Islet precursor cell (in vitro differentiated cells): ENCODE data around the gene CHRNA9.

Source experiments
- DNase-seq: peaks from one replicate; pipeline ENCODE4 v3.0.0-alpha.2; 2018

The CHRNA9 gene

DNA sequence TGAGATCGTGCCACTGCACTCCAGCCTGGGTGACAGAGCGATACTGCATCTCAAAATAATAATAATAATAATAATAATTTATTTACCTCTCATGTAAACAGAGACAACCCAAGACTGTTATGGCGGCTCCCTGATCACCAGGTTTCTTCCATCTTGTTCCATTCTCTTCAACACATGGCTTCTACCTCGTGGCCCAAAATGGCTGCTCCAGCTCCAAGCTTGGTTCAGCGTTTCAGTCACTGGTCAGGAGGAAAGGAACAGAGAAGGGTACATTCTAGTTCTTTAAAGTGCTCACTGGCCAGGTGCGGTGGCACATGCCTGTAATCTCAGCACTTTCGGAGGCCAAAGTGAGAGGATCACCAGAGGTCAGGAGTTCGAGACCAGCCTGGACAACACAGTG is 24.9 kb upstream of the CHRNA9 start:
- no peak for DNase-seq

DNA sequence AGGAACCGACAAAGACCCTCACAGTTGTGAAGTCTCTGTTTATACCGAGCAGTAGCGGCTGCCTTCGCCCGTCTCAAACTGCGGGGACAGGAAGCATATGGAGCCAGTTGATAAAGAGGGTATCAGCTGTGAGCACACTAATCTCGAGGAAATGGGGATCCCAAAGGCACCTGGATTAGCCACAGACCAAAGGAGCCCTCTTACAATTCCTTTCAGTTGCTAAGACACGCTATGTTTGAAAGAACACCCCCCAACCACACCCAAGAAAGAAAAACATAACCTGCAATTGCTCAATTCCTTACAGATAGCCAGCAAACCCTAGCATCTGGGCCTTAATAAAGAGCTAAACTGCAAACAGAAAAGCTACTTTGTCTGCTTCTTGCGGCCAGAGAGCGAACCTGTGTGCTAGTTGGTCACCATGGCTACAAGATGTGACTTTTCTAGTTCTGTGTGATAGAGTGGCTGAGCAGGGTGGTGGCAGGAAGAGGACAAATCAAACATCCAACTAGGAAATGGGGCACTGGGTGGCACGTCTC is 23.3 kb upstream of the CHRNA9 start:
- DNase-seq, result no peak

DNA sequence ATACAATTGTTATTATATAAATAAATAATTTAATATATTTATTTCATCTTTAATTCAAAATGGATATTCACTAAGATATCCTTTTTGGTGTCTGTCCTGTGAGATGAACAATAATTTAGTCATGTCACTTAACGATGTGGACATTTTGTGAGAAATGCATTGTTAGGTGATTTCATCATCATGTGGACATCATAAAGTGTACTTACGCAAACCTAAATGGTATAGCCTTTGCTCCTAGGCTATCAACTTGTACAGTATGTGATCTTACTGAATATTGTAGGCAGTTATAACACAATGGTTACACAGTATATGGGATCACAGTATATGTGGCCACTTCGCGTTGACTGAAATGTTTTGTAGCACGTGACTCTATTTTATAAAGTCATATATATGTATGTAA is 20.2 kb upstream of the CHRNA9 start:
- DNase-seq, result no peak

DNA sequence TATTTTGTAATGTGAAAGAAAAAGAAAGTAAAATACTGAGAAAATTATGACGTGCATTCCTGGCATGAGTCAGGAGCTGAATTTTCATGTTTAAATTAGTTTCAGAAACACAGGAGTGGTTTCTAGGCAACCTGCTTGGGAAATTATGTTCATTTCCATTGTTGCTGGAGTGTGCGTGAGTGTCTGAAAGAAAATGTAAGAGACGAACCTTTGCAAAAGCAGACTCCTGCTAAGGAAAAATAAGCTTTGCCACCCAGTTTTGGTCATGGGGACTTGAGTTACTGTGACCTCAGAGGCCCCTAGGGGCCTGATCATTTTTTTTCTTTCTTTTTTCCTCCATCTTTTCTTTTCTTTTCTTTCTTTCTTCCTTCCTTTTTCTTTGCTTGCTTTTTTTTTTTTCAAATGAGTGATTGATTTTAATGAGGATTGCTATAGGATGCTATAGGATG is 18.8 kb upstream of the CHRNA9 start:
- no peak for DNase-seq

DNA sequence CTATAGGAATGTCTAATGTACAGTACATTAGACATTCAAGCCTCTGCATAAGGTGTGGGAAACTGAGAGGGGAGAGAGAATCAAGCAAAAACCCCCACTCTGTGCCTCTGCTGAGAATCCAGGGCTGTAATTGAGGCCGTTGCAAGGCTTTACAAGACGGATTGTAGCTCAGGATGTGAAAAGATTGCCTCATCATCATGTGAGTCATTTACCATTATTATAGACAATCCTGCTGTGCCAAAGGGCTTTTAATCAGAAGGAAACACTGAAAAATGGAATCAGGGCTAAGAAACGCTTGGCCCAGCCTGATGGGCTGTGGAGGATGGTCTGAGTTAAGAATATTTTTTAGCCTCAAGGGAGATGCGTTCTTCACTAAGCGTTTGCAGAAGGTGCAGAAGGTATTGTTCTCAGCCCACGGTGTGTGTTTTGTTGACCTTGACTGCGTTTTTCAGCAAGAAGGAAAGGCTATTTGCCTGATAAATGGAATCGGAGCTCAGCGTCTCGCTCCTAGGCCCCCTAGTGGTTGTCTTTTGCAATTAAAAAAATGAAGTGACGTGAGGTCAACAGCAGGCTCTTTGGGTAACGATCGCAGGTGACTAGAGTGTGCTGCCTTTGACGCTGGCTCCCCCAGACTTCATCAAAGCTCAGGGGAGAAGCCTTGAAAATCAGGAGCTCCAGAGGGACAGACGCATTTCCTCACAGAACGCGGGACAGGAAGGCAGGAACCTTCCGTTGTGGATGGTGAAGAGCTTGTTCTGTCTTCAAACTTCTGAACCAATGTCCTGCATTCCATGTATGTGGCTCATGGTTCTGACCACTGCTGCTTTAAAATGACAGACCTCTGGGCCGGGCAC is 18.1 kb upstream of the CHRNA9 start:
- DNase-seq, result peak; percentile 84

DNA sequence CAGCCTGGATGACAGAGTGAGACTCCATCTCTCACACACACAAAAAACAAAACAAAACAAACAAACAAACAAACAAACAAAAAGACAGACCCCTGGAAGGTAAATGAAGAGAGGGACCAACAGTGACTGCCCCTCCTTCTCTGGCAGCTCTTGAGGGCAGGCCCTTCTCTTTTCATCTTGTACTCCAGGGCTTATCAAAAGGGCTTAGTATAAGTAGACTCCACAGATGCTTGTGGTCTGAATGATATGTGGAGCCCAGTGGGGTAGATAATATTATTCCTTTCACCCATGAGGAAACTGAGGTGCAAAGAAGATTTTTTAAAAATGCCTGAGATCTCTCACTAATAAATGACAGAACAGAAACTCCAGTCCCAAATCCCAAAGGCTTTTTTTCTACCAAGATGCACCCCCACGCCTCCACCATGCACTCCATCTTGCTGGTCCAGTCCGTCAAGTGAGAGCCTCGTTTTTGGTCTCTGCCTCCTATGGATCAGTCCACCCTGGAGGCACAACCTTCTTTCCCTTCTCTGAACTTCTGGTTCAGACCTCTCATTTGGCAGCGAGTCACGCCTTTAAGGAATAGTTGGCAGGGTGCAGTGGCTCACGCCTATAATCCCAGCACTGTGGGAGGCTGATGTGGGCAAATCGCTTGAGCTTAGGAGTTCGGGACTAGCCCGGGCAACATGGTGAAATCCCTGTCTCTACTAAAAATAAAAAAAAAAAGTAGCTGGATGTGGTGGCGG is 17.0 kb upstream of the CHRNA9 start:
- DNase-seq, result peak; percentile 60

DNA sequence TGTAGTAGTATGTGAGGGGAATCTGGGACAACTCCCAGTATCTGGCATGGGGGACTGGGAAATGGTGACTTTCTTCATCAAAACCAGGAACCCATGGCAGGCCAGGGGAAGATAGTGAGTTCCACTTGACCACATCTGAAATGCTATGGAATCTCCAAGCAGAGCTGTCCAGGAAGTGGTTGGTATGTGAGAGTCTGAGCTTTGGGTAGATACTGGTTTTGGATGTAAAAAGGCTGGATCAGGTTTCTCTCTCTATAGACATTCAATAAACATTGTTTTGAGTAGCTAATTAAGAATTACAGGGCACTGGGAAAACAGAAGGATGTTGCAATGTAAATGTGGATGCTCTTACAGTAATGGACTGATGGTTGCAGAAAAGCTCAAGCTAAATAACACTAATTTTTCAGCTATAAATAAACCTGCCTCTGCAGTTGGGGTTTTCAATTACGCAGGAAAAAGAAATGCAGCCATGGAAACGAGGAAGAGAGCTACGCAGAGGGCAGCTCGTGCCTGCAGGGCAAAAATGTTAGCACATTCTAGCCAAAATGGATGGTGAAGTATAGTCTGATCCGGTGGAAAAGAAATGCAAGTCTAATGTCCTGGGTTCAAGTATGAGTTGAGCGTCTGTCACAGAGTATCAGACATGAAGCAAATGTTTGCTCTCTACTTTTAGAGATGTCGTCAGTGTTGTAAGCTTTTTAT is 13.4 kb upstream of the CHRNA9 start:
- DNase-seq, result no peak

DNA sequence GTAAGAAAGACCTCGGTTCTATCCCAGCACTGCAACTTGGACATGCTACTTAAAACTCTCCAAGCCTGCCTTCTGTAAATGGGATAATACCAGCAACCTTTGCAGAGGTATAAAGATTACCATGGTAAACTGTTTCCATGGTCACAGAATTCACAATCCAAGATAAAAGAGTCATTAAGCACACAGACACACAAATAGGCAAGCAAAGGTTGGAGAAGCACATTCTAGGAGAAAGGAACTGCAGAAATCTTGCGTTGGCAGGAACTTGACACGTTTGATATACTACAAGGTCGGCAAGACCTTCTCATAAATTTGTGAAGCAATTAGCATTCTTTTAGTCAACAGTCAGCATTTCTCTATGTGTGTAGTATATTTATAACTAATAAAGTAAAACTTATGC is 12.3 kb upstream of the CHRNA9 start:
- DNase-seq, result no peak

DNA sequence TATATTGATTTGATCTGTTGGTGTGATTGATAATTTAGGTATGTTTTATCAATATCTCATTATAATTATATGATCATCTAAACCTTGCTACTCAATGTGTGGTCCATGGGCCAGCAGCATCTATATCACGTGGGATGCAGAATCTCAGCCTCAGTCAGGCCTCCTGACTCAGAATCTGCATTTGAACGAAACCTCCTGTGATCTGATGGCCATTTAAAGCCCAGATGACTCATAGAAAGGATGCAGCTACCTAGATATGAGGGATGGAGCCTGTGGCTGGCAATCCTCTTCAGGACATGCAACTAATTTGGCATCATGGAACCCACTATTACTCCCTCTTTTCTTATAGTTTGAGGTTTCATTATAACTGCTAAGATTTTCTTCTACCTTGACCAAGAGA is 11.3 kb upstream of the CHRNA9 start:
- peak; percentile 60 for DNase-seq

DNA sequence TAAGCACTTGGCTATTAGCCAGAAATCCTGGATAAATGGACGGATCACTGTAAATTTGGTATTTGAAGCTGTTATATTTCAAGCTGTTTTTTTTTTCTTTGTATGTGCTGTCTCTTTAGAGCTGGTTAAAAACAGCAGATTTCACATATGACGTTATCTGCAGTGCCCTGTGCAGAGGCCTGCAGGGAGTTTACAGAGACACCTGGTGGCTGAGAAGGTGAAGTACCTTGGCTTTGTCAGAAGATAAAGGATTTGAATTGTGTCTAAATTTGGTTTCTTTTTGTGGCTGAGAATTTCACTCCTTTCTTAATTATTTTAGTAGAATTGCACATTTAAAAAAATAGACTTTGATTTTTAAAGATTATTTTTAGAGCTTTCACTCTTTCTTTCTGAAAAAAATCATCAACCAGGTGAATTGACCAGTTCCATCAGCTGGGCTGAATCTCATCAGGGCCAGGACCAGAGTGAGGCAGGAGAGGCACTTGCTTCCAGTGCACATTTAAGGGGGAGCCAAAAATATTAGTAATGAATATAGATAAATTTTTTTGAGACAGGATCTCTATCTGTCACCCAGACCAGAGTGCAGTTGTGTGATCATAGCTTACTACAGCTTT is 9.6 kb upstream of the CHRNA9 start:
- no peak for DNase-seq

DNA sequence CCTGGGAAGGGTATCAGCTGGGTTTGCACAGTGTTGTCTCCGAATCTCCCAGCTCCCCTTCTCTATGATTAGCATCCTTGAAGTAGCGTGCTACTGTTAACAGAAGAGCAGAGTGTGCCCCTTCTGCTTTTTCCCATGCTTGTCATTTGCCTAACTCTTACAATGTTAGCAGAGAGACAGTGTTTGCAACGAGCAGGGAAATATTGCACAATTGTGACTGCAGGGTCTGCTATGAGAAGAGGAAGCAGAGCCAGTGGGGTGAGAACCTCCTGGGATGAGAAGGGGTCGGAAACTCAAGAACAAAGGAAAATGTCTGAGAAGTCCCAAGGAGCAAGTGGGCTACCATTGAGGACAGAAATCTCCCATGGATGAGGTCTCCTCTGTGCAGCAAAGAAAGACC is 7.8 kb upstream of the CHRNA9 start:
- DNase-seq, result no peak

DNA sequence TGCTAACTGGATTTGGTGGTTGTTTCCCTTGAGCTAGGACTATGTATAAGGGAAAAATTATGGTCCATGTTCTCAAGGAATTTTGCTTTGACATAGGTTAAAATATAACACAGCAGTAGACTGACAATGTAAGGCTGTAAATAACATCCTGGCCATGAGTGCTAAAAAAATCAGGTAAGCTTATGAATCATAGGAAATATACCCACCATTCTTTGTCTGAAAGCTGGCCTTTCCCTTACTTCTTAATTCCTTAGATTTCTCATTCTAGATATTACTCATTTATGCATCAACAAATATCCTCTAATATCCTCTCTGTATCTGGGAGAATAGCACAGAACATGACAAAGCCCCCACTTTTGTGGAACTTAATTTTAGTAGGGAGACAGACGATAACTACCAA is 6.8 kb upstream of the CHRNA9 start:
- DNase-seq, result no peak

DNA sequence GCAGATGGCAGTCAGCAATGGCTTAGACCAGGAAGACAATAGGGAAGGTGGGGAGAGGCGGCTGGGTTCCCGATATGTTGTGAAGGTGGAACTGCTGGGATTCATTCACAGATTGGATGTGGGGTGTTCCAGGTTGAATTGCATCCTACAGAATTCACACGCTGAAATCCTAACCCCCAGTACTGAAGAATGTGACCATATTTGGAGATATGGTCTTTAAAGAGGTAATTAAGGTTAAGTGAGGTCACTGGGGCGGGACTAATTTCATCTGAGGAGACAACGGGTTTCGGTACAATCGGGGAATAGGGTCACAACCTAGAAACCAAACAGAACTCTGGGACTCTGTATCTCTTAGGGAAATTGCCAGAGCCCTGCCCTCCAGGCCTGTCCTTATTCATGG is 5.3 kb upstream of the CHRNA9 start:
- no peak for DNase-seq

DNA sequence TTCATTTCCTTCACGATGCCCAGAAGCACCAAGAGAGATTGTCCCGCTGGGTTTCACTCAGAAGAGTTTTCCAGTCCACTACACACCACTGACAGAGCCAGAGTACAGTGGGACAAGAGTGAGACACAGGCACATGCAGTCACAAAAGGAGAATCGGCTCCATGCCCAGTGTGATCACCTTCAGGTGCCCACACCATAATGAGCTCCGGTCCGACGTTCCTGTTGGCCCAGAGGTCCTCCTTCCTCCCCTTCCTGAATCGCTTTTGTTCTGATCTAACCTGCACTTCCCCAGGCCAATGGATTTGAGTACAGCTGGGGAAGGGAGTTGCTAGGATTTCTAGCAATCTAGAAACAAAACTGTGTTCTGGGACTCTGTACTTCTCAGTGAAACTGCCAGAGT is 4.6 kb upstream of the CHRNA9 start:
- DNase-seq, result no peak

DNA sequence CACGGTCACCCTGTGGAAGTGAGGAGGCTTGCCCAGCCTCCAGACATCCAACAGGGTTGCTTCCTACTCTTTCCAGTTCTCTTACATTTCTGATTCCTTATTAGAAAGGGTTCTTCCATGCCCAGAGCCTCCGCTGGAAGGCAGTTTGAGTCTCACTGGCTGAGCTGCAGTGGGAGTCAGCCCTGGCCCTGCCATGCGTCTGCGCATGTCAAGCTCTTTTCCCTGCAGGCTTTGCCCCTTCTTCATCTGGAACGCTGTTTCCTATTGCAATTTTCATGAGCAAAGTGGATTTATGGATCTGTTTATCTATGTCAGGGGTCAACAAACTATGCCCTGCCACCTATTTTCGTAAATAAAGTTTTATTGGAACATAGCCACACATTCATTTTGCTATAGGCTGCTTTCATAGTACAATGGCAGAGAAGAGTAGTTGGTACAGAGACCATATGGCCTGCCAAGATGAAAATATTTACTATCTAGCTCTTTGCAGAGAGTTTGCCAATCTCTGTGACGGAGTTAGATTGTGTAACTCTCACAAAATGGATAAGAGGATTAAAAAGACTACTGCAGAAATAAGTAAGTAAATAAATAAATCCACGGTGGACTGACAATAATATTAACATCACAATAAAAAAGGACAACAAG is 3.9 kb upstream of the CHRNA9 start:
- no peak for DNase-seq

DNA sequence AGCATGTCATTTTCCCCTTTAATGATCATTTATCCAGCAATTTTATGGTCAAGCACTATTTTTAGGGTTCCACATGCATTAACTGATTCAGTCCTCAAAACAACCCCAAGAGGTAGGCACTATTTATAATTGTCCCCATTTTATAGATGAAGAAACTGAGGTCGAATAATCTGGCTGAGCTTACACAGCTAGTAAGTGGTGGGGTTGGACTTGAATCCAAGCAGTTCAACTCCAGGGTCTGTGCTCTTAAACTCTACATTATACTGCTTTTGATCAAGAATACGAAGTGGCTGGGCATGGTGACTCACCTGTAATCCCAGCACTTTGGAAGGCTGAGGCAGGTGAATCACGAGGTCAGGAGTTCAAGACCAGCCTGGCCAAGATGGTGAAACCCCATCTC is 3.2 kb upstream of the CHRNA9 start:
- no peak for DNase-seq

DNA sequence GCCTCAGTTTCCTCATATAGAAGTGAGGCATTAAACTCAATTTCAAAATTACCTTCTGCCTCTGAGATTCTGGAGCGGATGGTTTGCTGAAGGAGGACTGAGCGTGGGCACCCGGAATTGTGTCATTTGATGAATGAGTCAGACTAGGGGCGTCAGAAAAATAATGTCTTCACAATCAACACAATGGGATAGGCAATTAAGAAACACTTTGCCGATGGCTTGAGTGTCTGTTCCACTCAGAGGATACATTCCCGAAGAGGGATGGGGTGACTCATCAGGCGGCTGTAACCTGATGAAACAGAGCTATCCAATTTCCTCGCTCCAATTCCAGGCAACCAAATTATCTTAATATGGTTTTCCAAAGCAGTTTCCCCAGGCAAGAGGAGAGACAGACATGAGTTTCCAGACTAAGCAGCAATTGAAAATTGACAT is 1.2 kb upstream of the CHRNA9 start:
- peak; percentile 91 for DNase-seq

DNA sequence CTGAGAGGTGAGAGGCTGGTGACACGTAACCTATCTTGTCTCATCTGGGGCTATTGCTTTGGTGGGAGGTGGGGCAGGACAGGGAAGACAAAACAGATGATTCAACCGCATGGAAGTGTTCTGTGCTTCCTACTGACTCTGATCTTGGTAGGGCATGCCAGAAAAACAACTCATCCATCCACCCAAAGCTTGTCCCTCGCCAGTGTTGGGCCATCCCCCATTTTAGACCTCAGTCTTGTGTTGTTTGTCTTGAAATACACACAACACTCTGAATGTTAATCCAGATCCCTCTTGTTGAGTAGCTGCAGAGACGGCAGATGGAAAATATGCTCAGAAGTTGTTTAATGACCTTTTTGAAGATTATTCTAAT is 377 bp downstream of the CHRNA9 start:
- DNase-seq, result peak; percentile 86

DNA sequence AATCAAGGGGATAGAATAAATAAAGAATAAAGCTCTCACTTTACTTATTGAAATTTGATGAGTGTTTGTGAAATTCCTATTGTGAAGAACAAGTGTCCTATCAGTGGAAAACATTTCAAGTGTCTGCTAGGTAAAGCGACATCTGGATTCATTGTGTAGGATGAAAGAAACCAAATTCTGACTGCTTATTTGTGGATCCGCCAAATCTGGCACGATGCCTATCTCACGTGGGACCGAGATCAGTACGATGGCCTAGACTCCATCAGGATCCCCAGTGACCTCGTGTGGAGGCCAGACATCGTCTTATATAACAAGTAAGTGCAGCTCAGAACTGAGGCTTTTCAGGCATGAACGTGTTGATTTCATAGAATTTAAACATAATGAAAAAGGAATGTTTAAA is 1.9 kb downstream of the CHRNA9 start:
- DNase-seq, result no peak

DNA sequence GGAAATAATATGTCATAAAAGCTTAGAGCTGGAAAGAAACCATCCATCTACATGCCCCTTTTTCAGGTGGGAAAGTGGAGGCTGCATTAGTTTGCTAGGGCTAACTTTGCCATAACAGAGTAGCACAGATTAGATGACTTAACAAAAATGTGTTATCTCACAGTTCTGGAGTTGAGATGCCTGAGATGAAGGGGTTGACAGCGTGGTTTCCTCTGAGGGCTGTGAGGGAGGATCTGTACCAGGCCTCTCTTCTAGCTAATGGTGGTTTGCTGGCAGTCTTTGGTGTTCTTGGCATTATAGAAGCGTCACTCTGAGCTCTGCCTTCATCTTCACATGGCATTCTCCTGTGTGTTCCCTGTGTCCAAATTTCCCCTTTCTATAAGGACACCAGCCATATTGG is 2.4 kb downstream of the CHRNA9 start:
- DNase-seq, result no peak

DNA sequence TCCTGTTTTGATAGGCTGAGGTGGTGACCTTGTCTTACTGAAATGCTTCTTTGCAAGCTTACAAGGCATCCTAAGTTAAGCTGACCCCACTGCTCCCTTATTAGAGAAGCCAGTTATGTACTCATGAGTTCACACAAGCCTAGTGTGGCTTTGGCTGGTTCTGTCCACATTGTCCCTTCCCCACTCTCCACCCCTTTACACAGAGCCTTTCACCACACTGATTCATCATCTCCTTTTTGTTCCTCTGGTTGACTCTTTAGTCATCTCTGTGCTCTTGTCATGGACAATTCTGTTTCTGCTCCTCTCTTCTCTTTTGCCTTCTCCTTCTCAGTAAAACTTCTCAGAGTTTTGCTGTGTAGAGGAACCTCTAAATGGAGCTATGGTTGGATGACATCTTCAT is 4.9 kb downstream of the CHRNA9 start:
- DNase-seq, result no peak

DNA sequence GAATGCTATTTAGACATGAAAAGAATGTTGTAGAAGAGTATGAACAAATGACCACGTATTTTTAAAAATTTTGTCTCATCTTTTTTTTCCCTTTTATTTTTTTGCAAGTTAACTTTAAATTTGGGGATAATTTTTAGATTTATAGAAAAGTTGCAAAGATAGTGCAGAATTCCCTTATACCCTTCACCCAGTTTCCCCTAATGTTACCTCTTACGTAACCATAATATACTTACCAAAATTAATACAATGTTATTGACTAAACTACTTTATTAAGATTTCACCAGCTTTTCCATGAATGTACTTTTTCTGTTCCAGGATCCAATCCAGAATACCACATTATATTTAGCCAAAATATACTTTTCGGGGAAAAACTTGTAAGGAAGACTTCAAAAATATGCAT is 12.3 kb downstream of the CHRNA9 start:
- no peak for DNase-seq

DNA sequence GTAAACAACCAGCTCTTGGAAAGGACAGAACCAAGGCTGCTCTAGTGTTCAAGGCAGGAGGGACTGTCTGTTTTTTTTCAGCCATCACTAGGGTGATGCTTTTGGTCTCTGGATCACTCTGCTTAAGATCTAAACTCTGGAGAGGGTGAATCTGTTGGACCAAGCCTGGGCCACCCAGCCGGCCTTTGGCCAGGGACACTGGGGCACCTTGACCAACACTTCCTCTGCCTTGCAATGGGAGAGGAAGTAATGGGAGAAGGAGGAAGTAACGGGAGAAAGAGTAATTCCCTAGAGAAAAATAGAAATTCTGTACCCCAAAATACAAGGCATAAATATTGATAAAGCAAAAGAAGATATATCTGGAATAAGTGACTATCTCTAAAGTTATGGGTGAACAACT is 12.9 kb downstream of the CHRNA9 start:
- no peak for DNase-seq
